GM23338 (cell line): Measurements from ENCODE around the gene ARMCX5. TPM values are rescaled to one million over a fixed set of nuclear protein-coding genes. Genes with fewer than 3 reads are reported as not detected.

Source experiments
- ATAC-seq: fragments of 200-7000 bp; cut with Tn5 transposase; 3 replicates; pipeline ENCODE4 v1.9.1; 2020
- DNase-seq: peaks from one replicate; pipeline ENCODE4 v3.0.0-alpha.2; 2015; ENCODE audit warnings: low spot score
- H2AFZ ChIP-seq: fragments of 200-600 bp; sonication (generic); 2 replicates; pipeline ENCODE4 v1.8.0; 2016; ENCODE audit warnings: antibody characterized with exemption, mild to moderate bottlenecking, moderate library complexity
- H3F3A ChIP-seq: fragments of 200-600 bp; sonication (generic); replicated peaks from 2 replicates; pipeline ENCODE4 v1.8.0; 2017; ENCODE audit warnings: antibody characterized with exemption, mixed run types, low read depth
- H3K27ac ChIP-seq: fragments of 200-600 bp; sonication (generic); 2 replicates; pipeline ENCODE4 v1.6.1; 2016; ENCODE audit warnings: low read depth
- H3K27me3 ChIP-seq: fragments of 200-600 bp; sonication (generic); 2 replicates; pipeline ENCODE4 v1.8.0; 2016; ENCODE audit warnings: mild to moderate bottlenecking, mixed run types, moderate library complexity; ENCODE audit not compliant: insufficient read depth
- H3K36me3 ChIP-seq: fragments of 200-600 bp; sonication (generic); 2 replicates; pipeline ENCODE4 v1.8.0; 2016; ENCODE audit warnings: mild to moderate bottlenecking; ENCODE audit not compliant: insufficient read depth
- H3K4me1 ChIP-seq: fragments of 200-600 bp; sonication (generic); 2 replicates; pipeline ENCODE4 v1.8.0; 2016; ENCODE audit warnings: mild to moderate bottlenecking, moderate library complexity; ENCODE audit not compliant: insufficient read depth
- H3K4me2 ChIP-seq: fragments of 200-600 bp; sonication (generic); 2 replicates; pipeline ENCODE4 v1.7.1; 2017; ENCODE audit warnings: mixed run types
- H3K4me3 ChIP-seq: fragments of 200-600 bp; sonication (generic); 2 replicates; pipeline ENCODE4 v1.6.1; 2016; ENCODE audit warnings: mixed run types
- H3K79me2 ChIP-seq: fragments of 200-600 bp; sonication (generic); replicated peaks from 2 replicates; pipeline ENCODE4 v1.8.0; 2017; ENCODE audit warnings: mild to moderate bottlenecking; ENCODE audit not compliant: insufficient read depth
- H3K9me2 ChIP-seq: fragments of 200-600 bp; sonication (generic); 2 replicates; pipeline ENCODE4 v1.8.0; 2017; ENCODE audit not compliant: insufficient read depth
- H4K20me1 ChIP-seq: fragments of 200-600 bp; sonication (generic); replicated peaks from 2 replicates; pipeline ENCODE4 v1.8.0; 2017; ENCODE audit warnings: mild to moderate bottlenecking; ENCODE audit not compliant: insufficient read depth
- H3K27ac Mint-ChIP-seq: 2 replicates; pipeline ENCODE4 v1.8.0; 2020; ENCODE audit warnings: inconsistent platforms, mild to moderate bottlenecking, moderate library complexity, mixed read lengths
- H3K27me3 Mint-ChIP-seq: 3 replicates; pipeline ENCODE4 v1.8.0; 2022; ENCODE audit warnings: low read depth, mild to moderate bottlenecking, moderate library complexity, mixed read lengths, inconsistent platforms; ENCODE audit not compliant: insufficient read depth, poor library complexity
- H3K36me3 Mint-ChIP-seq: 3 replicates; pipeline ENCODE4 v1.8.0; 2021; ENCODE audit warnings: low read depth, mild to moderate bottlenecking, inconsistent platforms, moderate library complexity, mixed read lengths
- H3K4me1 Mint-ChIP-seq: 3 replicates; pipeline ENCODE4 v1.8.0; 2020; ENCODE audit warnings: mild to moderate bottlenecking, inconsistent platforms, mixed read lengths
- H3K4me3 Mint-ChIP-seq: 3 replicates; pipeline ENCODE4 v1.8.0; 2021; ENCODE audit warnings: moderate library complexity, mild to moderate bottlenecking, inconsistent platforms, mixed read lengths
- H3K9me3 Mint-ChIP-seq: 3 replicates; pipeline ENCODE4 v1.8.0; 2020; ENCODE audit warnings: moderate library complexity, mild to moderate bottlenecking, inconsistent platforms, mixed read lengths
- CREB1 ChIP-seq: fragments of 250-450 bp; sonication (Bioruptor Pico); IDR thresholded peaks from 2 replicates; pipeline ENCODE4 v1.5.0; 2020; ENCODE audit warnings: low read depth, mild to moderate bottlenecking, moderate library complexity
- EZH2 ChIP-seq: fragments of 200-600 bp; sonication (generic); IDR thresholded peaks from one replicate; pipeline ENCODE4 v1.8.0; 2017; ENCODE audit warnings: antibody characterized with exemption, mild to moderate bottlenecking, low read depth; ENCODE audit not compliant: unreplicated experiment
- EZH2phosphoT487 ChIP-seq: fragments of 200-600 bp; sonication (generic); IDR thresholded peaks from one replicate; pipeline ENCODE4 v1.8.1; 2018; ENCODE audit warnings: antibody characterized with exemption; ENCODE audit not compliant: unreplicated experiment
- JUNB ChIP-seq: IDR thresholded peaks from one replicate; pipeline ENCODE4 v1.6.1; 2016; ENCODE audit warnings: antibody characterized with exemption; ENCODE audit not compliant: unreplicated experiment
- NANOG ChIP-seq: IDR thresholded peaks from 2 replicates; pipeline ENCODE4 v1.6.1; 2016; ENCODE audit warnings: antibody characterized with exemption, borderline replicate concordance
- POLR2AphosphoS5 ChIP-seq: IDR thresholded peaks from 2 replicates; pipeline ENCODE4 v1.6.1; 2016; ENCODE audit warnings: antibody characterized with exemption, low read depth
- STAT1 ChIP-seq: IDR thresholded peaks from one replicate; pipeline ENCODE4 v1.6.1; 2016; ENCODE audit warnings: antibody characterized with exemption; ENCODE audit not compliant: unreplicated experiment
- ZNF114 ChIP-seq: fragments of 250-450 bp; sonication (Bioruptor Pico); IDR thresholded peaks from 2 replicates; pipeline ENCODE4 v1.5.0; 2020; ENCODE audit warnings: mild to moderate bottlenecking, moderate library complexity
- ZNF331 ChIP-seq: fragments of 250-450 bp; sonication (Bioruptor Pico); IDR thresholded peaks from 2 replicates; pipeline ENCODE4 v1.5.0; 2020; ENCODE audit warnings: low read depth, mild to moderate bottlenecking, moderate library complexity
- polyA plus RNA-seq: library from polyadenylated mRNA; unstranded; fragments of >200 nt; fragmentation: Nextera tagmentation; extraction: Ambion mirVana; gene quantifications from 2 replicates; pipeline ENCODE4 v1.2.1, GENCODE V29; 2016
- total RNA-seq: library from RNA; depleted of rRNA; stranded (reverse); fragments of >200 nt; shearing (Covaris generic); gene quantifications from 2 replicates; pipeline ENCODE4 v1.2.3, GENCODE V29; 2014
- TF ChIP-seq, protein P1 (sequence below): IDR thresholded peaks from 2 replicates; pipeline ENCODE4 v1.6.1; 2016; ENCODE audit warnings: antibody characterized with exemption
- TF ChIP-seq, protein P2 (sequence below): fragments of 250-450 bp; sonication (Bioruptor Pico); IDR thresholded peaks from 2 replicates; pipeline ENCODE4 v1.5.0; 2020; ENCODE audit warnings: mild to moderate bottlenecking, moderate library complexity
- TF ChIP-seq, protein P3 (sequence below): IDR thresholded peaks from one replicate; pipeline ENCODE4 v1.6.1; 2018; ENCODE audit warnings: antibody characterized with exemption; ENCODE audit not compliant: unreplicated experiment
- TF ChIP-seq, protein P4 (sequence below), 2 experiments: fragments of 200-600 bp in 1 of 2; sonication (generic) in 1 of 2; conservative IDR thresholded peaks; 2 replicates each; pipeline versions ENCODE4 v1.5.1 to v1.6.1; 2016 to 2017; ENCODE audit warnings: antibody characterized with exemption in 2 of 2, low read depth in 2 of 2, mild to moderate bottlenecking in 2 of 2, moderate library complexity in 1 of 2

ARMCX5 gene
- total and polyA plus RNA-seq, 2 experiments from 2014 or later, result 6.6 to 18.6 TPM

DNA sequence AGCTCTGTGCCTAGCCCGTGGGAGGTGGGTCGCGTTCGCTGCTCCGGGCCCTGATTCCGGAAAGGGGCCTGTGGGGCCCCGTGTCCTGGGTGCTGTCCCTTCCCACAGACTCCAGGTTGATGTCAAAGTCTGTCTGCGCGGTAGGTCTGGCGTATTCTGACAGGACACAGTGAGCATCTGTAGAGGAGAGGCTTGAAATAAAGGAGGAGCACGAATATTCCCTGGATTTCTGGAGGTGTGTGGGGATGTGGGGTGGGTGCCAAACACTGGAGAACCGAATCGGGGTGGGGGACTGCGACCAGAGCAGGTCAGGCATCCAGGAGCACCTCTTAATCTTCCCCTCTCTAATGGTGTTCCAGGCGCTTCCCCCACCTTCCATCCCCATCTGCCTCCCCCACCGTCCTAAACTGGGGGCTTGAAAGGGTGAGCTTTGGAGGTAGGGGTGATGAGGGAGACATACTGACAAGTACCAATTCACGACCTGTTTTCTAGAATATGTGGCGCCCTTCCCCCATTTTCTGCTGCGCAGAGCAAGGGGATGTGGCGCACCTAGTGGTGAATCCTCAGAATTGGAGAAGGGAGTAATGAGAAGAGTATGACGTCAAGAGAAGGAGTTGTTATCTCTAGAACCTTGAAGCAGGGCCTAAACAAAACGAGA lies 52.8 kb downstream of the ARMCX5 start:
- DNase-seq (peak; percentile 69), ATAC-seq (peak; percentile 59)
- Histone ChIP-seq H3F3A (no peaks in the 10 kb centered on the region), H3K36me3 (no peaks in the 10 kb centered on the region), H3K4me2 (peak overlapping the region; percentile 79), H3K4me3 (peak overlapping the region; percentile 60), H3K4me1 (no peaks in the 10 kb centered on the region; the same call in 1 of the 2 replicates), H3K9me2 (no peaks in the 10 kb centered on the region), H4K20me1 (no peaks in the 10 kb centered on the region), H3K27ac (no peak overlapping the region), H3K27me3 (peaks cover 11% of the 10 kb centered on the region; the same call in 1 of the 2 replicates), H3K79me2 (no peaks in the 10 kb centered on the region), H2AFZ (no peak overlapping the region)
- no peak overlapping the region for H3K27ac Mint-ChIP-seq
- no peaks in the 10 kb centered on the region; the same call in 1 of the 3 replicates for H3K9me3 Mint-ChIP-seq
- peaks cover 11% of the 10 kb centered on the region; the same call in 2 of the 3 replicates for H3K4me1 Mint-ChIP-seq
- H3K36me3 Mint-ChIP-seq, result no peaks in the 10 kb centered on the region
- H3K27me3 Mint-ChIP-seq, result peaks cover 4% of the 10 kb centered on the region
- no peak for TF ChIP-seq NANOG
- TF ChIP-seq STAT1, result no peak
- TF ChIP-seq, protein P1, sequence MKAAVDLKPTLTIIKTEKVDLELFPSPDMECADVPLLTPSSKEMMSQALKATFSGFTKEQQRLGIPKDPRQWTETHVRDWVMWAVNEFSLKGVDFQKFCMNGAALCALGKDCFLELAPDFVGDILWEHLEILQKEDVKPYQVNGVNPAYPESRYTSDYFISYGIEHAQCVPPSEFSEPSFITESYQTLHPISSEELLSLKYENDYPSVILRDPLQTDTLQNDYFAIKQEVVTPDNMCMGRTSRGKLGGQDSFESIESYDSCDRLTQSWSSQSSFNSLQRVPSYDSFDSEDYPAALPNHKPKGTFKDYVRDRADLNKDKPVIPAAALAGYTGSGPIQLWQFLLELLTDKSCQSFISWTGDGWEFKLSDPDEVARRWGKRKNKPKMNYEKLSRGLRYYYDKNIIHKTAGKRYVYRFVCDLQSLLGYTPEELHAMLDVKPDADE, result no peak
- TF ChIP-seq, protein P2, sequence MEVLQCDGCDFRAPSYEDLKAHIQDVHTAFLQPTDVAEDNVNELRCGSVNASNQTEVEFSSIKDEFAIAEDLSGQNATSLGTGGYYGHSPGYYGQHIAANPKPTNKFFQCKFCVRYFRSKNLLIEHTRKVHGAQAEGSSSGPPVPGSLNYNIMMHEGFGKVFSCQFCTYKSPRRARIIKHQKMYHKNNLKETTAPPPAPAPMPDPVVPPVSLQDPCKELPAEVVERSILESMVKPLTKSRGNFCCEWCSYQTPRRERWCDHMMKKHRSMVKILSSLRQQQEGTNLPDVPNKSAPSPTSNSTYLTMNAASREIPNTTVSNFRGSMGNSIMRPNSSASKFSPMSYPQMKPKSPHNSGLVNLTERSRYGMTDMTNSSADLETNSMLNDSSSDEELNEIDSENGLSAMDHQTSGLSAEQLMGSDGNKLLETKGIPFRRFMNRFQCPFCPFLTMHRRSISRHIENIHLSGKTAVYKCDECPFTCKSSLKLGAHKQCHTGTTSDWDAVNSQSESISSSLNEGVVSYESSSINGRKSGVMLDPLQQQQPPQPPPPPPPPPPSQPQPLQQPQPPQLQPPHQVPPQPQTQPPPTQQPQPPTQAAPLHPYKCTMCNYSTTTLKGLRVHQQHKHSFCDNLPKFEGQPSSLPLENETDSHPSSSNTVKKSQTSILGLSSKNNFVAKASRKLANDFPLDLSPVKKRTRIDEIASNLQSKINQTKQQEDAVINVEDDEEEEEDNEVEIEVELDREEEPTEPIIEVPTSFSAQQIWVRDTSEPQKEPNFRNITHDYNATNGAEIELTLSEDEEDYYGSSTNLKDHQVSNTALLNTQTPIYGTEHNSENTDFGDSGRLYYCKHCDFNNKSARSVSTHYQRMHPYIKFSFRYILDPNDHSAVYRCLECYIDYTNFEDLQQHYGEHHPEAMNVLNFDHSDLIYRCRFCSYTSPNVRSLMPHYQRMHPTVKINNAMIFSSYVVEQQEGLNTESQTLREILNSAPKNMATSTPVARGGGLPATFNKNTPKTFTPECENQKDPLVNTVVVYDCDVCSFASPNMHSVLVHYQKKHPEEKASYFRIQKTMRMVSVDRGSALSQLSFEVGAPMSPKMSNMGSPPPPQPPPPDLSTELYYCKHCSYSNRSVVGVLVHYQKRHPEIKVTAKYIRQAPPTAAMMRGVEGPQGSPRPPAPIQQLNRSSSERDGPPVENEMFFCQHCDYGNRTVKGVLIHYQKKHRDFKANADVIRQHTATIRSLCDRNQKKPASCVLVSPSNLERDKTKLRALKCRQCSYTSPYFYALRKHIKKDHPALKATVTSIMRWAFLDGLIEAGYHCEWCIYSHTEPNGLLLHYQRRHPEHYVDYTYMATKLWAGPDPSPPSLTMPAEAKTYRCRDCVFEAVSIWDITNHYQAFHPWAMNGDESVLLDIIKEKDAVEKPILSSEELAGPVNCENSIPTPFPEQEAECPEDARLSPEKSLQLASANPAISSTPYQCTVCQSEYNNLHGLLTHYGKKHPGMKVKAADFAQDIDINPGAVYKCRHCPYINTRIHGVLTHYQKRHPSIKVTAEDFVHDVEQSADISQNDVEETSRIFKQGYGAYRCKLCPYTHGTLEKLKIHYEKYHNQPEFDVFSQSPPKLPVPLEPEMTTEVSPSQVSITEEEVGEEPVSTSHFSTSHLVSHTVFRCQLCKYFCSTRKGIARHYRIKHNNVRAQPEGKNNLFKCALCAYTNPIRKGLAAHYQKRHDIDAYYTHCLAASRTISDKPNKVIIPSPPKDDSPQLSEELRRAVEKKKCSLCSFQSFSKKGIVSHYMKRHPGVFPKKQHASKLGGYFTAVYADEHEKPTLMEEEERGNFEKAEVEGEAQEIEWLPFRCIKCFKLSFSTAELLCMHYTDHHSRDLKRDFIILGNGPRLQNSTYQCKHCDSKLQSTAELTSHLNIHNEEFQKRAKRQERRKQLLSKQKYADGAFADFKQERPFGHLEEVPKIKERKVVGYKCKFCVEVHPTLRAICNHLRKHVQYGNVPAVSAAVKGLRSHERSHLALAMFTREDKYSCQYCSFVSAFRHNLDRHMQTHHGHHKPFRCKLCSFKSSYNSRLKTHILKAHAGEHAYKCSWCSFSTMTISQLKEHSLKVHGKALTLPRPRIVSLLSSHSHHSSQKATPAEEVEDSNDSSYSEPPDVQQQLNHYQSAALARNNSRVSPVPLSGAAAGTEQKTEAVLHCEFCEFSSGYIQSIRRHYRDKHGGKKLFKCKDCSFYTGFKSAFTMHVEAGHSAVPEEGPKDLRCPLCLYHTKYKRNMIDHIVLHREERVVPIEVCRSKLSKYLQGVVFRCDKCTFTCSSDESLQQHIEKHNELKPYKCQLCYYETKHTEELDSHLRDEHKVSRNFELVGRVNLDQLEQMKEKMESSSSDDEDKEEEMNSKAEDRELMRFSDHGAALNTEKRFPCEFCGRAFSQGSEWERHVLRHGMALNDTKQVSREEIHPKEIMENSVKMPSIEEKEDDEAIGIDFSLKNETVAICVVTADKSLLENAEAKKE (CRISPR knock-in tag), result no peak
- TF ChIP-seq JUNB, result no peak
- TF ChIP-seq EZH2, result no peak
- no peak for TF ChIP-seq ZNF114
- no peak for TF ChIP-seq POLR2AphosphoS5
- TF ChIP-seq, protein P3, sequence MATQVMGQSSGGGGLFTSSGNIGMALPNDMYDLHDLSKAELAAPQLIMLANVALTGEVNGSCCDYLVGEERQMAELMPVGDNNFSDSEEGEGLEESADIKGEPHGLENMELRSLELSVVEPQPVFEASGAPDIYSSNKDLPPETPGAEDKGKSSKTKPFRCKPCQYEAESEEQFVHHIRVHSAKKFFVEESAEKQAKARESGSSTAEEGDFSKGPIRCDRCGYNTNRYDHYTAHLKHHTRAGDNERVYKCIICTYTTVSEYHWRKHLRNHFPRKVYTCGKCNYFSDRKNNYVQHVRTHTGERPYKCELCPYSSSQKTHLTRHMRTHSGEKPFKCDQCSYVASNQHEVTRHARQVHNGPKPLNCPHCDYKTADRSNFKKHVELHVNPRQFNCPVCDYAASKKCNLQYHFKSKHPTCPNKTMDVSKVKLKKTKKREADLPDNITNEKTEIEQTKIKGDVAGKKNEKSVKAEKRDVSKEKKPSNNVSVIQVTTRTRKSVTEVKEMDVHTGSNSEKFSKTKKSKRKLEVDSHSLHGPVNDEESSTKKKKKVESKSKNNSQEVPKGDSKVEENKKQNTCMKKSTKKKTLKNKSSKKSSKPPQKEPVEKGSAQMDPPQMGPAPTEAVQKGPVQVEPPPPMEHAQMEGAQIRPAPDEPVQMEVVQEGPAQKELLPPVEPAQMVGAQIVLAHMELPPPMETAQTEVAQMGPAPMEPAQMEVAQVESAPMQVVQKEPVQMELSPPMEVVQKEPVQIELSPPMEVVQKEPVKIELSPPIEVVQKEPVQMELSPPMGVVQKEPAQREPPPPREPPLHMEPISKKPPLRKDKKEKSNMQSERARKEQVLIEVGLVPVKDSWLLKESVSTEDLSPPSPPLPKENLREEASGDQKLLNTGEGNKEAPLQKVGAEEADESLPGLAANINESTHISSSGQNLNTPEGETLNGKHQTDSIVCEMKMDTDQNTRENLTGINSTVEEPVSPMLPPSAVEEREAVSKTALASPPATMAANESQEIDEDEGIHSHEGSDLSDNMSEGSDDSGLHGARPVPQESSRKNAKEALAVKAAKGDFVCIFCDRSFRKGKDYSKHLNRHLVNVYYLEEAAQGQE, result no peak
- peak; percentile 67 for TF ChIP-seq CREB1
- TF ChIP-seq, protein P4, sequence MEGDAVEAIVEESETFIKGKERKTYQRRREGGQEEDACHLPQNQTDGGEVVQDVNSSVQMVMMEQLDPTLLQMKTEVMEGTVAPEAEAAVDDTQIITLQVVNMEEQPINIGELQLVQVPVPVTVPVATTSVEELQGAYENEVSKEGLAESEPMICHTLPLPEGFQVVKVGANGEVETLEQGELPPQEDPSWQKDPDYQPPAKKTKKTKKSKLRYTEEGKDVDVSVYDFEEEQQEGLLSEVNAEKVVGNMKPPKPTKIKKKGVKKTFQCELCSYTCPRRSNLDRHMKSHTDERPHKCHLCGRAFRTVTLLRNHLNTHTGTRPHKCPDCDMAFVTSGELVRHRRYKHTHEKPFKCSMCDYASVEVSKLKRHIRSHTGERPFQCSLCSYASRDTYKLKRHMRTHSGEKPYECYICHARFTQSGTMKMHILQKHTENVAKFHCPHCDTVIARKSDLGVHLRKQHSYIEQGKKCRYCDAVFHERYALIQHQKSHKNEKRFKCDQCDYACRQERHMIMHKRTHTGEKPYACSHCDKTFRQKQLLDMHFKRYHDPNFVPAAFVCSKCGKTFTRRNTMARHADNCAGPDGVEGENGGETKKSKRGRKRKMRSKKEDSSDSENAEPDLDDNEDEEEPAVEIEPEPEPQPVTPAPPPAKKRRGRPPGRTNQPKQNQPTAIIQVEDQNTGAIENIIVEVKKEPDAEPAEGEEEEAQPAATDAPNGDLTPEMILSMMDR (conservative IDR thresholded peaks at IDR 0.05; ENCODE audit: low read depth in 2 of 2), result peak; percentile 58 to 60
- no peak for TF ChIP-seq ZNF331 (CRISPR knock-in tag)
- no peak for TF ChIP-seq EZH2phosphoT487
- peak overlapping the region; percentile 78 for H3K4me3 Mint-ChIP-seq
